ENCODE measurements around the gene PTPN2.
"Not testable (repeated sequence)": the region's sequence is repeated elsewhere in the genome, so short reads cannot be mapped to it uniquely, and the experiment has no call there.

The PTPN2 gene

GRCh38 chr18:12883684-12884405 lies at the start of gene PTPN2:
PTPN2 (minus strand) TSS chr18:12884237; CDS start chr18:12884141, 96 bp downstream.
- FAIRE-seq, result no peak

GRCh38 chr18:12933327-12933726 lies 49.3 kb upstream of the PTPN2 start:
- no peak for FAIRE-seq

GRCh38 chr18:12930908-12931307 lies 46.9 kb upstream of the PTPN2 start:
- FAIRE-seq, result no peak

DNA sequence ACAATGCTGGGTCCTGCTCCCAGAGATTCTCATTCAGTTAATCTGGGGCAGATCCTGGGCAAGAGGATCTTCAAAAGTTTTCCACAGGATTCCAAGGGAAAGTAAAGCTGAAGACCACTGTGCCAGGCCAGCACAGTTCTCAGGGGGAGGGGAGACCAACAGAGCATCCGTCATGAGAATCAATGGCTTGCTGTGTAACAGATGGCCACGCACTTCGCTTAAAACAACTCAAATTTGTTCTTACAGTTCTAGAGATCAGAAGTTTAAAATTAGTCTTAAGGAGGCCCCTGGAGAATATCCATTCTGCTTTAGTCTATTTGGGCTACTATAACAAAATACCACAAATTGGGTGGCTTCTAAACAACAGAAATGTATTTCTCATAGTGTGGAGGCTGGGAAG lies 46.3 kb upstream of the PTPN2 start:
- FAIRE-seq, result no peak

GRCh38 chr18:12929477-12930083 lies 45.5 kb upstream of the PTPN2 start:
- no peak for FAIRE-seq

DNA sequence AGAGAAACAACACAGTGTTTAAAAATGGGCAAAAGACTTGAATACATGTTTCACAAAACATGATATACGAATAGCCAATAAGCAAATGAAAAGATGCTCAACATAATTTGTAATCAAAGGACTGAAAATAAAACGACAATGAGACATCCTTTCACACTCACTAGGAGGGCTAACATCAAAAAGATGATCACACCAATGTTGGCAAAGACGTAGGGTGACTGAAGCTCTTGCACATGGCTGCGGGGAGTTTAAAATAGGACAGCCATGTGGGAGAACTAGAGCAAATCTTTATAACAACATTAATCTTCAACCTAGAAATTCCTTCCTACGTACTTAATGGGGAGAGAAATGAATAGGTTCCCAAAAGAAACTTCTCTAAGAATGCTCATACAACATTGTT lies 44.6 kb upstream of the PTPN2 start:
- no peak for FAIRE-seq

GRCh38 chr18:12928206-12928605 lies 44.2 kb upstream of the PTPN2 start:
- FAIRE-seq, result no peak

DNA sequence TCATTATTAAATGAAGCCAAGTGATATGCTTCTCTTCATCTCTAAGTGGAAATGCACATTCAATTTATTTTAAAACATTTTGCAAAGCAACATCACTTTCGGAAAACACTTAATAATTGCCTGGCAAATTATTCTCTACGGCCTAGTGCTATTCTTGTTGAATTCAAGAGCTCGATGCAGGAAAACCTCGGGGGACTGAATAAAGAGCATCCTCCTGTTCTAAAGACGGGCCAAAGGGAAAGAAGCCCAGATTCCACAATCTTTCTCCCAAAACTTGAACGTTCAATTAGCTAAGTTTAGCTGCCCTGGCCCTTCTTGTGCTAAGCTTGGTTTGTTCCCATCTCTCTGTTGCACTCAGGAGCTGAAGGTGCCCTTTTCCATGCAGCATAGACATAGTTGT lies 40.6 kb upstream of the PTPN2 start:
- no peak for FAIRE-seq

- no peak for FAIRE-seq
Measured at GRCh38 chr18:12922266-12922665, 38.2 kb upstream of the PTPN2 start.

GRCh38 chr18:12921178-12921577 lies 37.1 kb upstream of the PTPN2 start:
- no peak for FAIRE-seq

- FAIRE-seq, result no peak
Measured at GRCh38 chr18:12911929-12912703, 28.1 kb upstream of the PTPN2 start.

DNA sequence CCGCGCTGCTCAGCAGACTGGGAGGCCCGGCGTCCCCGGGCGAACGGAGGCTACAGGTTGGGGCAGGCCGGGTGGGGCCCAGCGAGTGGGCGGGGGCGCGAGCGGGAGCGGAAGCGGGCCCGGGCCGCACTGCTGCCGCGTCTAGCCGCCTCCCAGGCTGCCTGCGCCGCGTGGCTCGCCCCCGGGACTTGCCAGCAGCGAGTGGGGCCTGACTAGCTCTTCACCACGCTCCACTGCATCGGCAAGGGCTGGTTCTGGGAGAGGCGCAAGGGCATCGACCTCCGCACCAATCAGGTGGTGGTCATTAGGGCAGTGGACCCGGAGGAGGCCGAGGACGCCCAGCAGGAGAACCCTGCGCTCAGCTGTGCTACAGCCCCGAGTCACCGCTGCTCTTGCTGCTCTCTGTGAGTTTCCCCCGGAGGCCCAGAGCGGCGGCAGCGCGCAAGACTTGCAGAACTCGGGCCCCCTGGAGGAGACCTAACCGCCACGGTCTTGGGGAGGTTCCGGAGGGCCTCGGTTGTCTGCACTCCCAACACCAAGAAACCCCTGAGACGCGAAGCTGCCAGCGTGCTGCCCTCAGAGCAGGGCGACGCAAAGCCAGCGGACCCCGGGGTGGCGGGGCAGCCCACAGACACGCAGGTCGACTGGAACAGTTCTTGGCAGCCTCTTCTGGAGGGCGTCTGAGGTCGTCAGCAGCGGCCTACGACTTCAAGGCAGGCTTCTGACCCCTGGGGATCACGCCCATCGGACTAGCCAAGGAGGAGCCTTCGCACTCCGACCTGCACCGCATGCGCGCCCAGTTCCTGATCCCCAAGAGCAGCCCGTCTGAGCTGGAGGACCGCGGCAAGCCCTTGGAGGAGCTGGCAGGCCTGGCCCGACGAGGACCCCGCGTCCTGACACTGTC lies 27.2 kb upstream of the PTPN2 start:
- FAIRE-seq, result no peak

GRCh38 chr18:12908706-12909105 lies 24.7 kb upstream of the PTPN2 start:
- no peak for FAIRE-seq

GRCh38 chr18:12907258-12907925 lies 23.4 kb upstream of the PTPN2 start:
- no peak for FAIRE-seq

- FAIRE-seq, result no peak
Measured at GRCh38 chr18:12906773-12907172, 22.7 kb upstream of the PTPN2 start.

GRCh38 chr18:12906119-12906518 lies 22.1 kb upstream of the PTPN2 start:
- no peak for FAIRE-seq

- FAIRE-seq, result no peak
Measured at GRCh38 chr18:12904012-12904516, 20.0 kb upstream of the PTPN2 start.

GRCh38 chr18:12901208-12901607 lies 17.2 kb upstream of the PTPN2 start:
- not testable (repeated sequence) for FAIRE-seq

GRCh38 chr18:12896784-12897333 lies 12.8 kb upstream of the PTPN2 start:
- not testable (repeated sequence) for FAIRE-seq

GRCh38 chr18:12895626-12896025 lies 11.6 kb upstream of the PTPN2 start:
- FAIRE-seq, result no peak

DNA sequence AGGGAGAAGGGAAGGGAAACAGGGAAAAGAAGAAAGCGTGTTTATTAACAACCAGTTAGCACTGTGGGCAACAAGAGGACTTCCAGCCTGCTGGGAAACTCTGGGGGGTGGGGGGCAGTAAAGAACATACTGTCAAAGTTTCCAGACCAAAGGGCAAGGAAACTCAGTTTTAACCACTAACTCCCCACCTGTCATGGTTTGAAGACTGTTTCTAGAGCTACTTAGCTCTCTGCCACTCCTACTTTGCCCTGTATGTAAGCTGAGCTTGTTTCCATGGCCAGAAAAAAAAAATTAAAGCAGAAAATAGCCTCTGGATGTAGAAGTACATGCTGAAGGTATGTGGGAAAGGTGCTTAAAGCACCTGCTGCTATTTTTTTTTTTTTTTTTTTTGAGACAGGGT lies 11.0 kb upstream of the PTPN2 start:
- no peak for FAIRE-seq

GRCh38 chr18:12891561-12891960 lies 7.5 kb upstream of the PTPN2 start:
- no peak for FAIRE-seq

Measured in TTC549 (cell line).